DND-41 (cell line): ENCODE results near the gene TALDO1.

Experiments
- ATAC-seq: fragments of 200-7000 bp; cut with Tn5 transposase; 3 replicates; pipeline ENCODE4 v1.9.1; 2021; ENCODE audit warnings: low read depth; ENCODE audit not compliant: insufficient read depth
- DNase-seq: peaks from one replicate; pipeline ENCODE4 v3.0.0-alpha.2; 2020
- H2AFZ ChIP-seq: 2 replicates; pipeline ENCODE4 v1.6.0; 2012; ENCODE audit warnings: low read depth, low read length
- H3K27ac ChIP-seq: 2 replicates; pipeline ENCODE4 v1.5.1; 2012; ENCODE audit warnings: low read length, inconsistent platforms
- H3K27me3 ChIP-seq: fragments of 200-600 bp; sonication (generic); 2 replicates; pipeline ENCODE4 v1.6.0; 2012; ENCODE audit warnings: low read length, mild to moderate bottlenecking, inconsistent platforms; ENCODE audit not compliant: insufficient read depth, poor library complexity
- H3K36me3 ChIP-seq: 2 replicates; pipeline ENCODE4 v1.5.1; 2012; ENCODE audit warnings: low read length, inconsistent platforms; ENCODE audit not compliant: insufficient read depth
- H3K4me1 ChIP-seq: 2 replicates; pipeline ENCODE4 v1.5.1; 2012; ENCODE audit warnings: mild to moderate bottlenecking, low read length; ENCODE audit not compliant: insufficient read depth
- H3K4me2 ChIP-seq: 2 replicates; pipeline ENCODE4 v1.6.0; 2012; ENCODE audit warnings: mild to moderate bottlenecking, moderate library complexity, low read length, inconsistent platforms; ENCODE audit not compliant: insufficient read depth
- H3K4me3 ChIP-seq, 2 experiments: fragments of 200-600 bp in 1 of 2; shearing (Covaris generic) in 1 of 2; 2 replicates each; pipeline ENCODE4 v1.5.1; 2012 to 2016; ENCODE audit warnings: inconsistent platforms in 2 of 2, low read length in 2 of 2, mild to moderate bottlenecking in 2 of 2, low read depth in 1 of 2, moderate library complexity in 1 of 2
- H3K79me2 ChIP-seq: 2 replicates; pipeline ENCODE4 v1.6.0; 2012; ENCODE audit warnings: low read length, inconsistent platforms; ENCODE audit not compliant: insufficient read depth
- H3K9ac ChIP-seq: 2 replicates; pipeline ENCODE4 v1.6.0; 2012; ENCODE audit warnings: low read depth, mild to moderate bottlenecking, inconsistent platforms, low read length, moderate library complexity
- H3K9me3 ChIP-seq: 2 replicates; pipeline ENCODE4 v1.5.1; 2012; ENCODE audit warnings: low read length, moderate library complexity, mild to moderate bottlenecking, inconsistent platforms; ENCODE audit not compliant: insufficient read depth, severe bottlenecking
- H4K20me1 ChIP-seq: 2 replicates; pipeline ENCODE4 v1.6.0; 2012; ENCODE audit warnings: low read length; ENCODE audit not compliant: insufficient read depth
- CTCF ChIP-seq: IDR thresholded peaks from 2 replicates; pipeline ENCODE4 v1.5.1; 2012; ENCODE audit warnings: borderline replicate concordance, low read length, moderate library complexity, mild to moderate bottlenecking; ENCODE audit not compliant: poor library complexity, severe bottlenecking; ENCODE audit errors: extremely low read depth
- EZH2 ChIP-seq: IDR thresholded peaks from 3 replicates; pipeline ENCODE4 v1.6.1; 2012; ENCODE audit warnings: borderline replicate concordance, low read depth, mild to moderate bottlenecking, moderate library complexity, low read length, inconsistent platforms; ENCODE audit not compliant: severe bottlenecking

The TALDO1 gene

GRCh38 chr11:769887-770641 lies 22.8 kb downstream of the TALDO1 start:
- peaks cover 82% of the 10 kb centered on the region for H3K36me3 ChIP-seq
- H3K4me2 ChIP-seq, result no peak overlapping the region
- H4K20me1 ChIP-seq, result peaks cover 64% of the 10 kb centered on the region
- no peak overlapping the region for H2AFZ ChIP-seq
- H3K9ac ChIP-seq, result no peak overlapping the region
- no peak overlapping the region for H3K27ac ChIP-seq
- peaks cover 42% of the 10 kb centered on the region for H3K79me2 ChIP-seq
- TF ChIP-seq CTCF (no peak), EZH2 (no peak)
- no peaks in the 10 kb centered on the region for H3K9me3 ChIP-seq
- no peak overlapping the region for H3K4me3 ChIP-seq
- H3K4me1 ChIP-seq, result peaks cover 5% of the 10 kb centered on the region
- no peak for ATAC-seq
- no peak for DNase-seq
- H3K27me3 ChIP-seq, result no peaks in the 10 kb centered on the region

DNA sequence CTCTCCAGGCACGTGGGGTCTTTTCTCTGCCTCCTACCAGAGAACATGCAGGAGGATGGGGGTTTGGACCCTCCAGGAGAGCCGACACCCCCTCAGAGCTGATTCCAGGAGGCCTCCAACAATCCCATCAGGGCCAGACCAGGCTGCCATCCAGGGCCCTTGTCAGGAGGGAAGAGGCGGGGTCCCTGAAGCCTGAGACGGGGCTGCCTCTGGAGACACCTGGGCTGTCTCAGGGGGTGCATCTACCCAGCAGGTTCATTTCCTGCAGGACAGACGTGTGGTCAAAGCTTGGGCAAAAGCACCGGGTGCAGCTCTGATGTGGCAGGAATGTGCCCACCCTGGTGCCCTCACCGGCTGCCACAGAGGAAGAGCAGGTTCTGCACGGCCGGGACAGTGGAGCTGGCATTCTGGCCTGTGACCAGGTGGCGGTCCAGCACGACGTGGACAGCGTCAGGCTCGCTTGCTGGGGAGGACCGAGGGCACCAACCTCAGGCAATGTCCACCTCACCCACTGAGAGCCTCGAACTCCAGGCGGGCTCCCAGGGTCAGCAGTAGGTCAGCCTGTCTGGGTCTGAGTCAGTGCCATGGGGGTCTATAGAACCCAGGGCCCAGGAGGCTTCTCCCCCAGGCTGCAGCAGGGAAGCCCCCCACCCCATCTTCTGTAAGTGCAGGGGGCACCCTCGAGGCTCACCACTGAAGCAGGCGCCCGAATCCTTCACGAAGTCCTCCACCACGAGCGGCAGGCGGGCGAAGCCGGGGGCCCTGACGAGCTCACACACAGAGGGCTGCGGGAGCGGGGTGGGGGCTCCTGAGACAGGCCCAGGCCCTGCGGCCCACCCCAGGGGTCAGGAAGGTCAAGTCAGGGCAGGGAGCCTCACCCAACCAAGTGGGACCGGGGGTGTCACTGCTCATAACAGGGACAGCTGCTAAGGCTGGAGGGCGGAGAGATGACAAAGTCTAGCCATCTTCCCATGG lies 23.7 kb downstream of the TALDO1 start:
- Histone ChIP-seq H3K36me3 (peaks cover 77% of the 10 kb centered on the region), H3K4me1 (peaks cover 13% of the 10 kb centered on the region), H3K27ac (no peak overlapping the region), H3K9ac (no peak overlapping the region), H2AFZ (no peak overlapping the region), H3K4me3 (no peak overlapping the region), H3K79me2 (peaks cover 50% of the 10 kb centered on the region), H3K9me3 (no peaks in the 10 kb centered on the region), H4K20me1 (peaks cover 65% of the 10 kb centered on the region), H3K4me2 (no peak overlapping the region), H3K27me3 (no peaks in the 10 kb centered on the region)
- ATAC-seq (no peak), DNase-seq (no peak)
- TF ChIP-seq CTCF (no peak), EZH2 (no peak)

DNA sequence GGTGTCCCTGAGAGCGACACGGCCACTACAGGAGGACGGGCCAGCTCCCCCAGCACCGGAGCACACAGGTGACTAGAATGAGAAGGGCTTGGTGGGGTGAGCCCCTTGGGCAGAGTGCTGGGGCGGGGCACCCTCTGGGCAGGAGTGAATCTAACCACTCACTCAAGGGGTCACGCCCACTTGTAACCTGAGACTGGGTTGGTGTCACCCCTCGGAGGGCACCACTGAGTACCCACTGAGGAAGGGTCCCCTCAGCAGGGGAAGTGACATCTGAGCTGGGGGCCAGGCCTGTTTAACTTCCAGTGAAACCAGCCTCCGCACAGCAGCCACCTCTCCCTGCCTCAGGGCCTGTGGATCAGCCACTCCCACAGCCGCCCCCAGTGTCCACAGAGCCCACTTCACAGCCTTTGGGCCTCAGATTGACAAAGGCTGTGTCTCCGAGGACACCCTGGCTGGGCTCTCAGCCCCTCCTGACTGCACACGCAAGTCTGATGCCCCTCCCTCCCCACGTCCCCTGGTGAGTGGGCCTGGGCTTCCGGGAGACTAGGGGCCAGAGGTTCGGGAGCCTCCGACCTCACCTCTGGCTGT lies 24.4 kb downstream of the TALDO1 start:
- TF ChIP-seq EZH2 (no peak), CTCF (no peak)

More for the DNA sequence above, 24.4 kb downstream of the TALDO1 start:
- no peak overlapping the region for H2AFZ ChIP-seq
- DNase-seq (no peak), ATAC-seq (no peak)
- no peaks in the 10 kb centered on the region for H3K9me3 ChIP-seq
- H3K27me3 ChIP-seq, result no peaks in the 10 kb centered on the region
- no peak overlapping the region for H3K4me2 ChIP-seq
- H3K4me3 ChIP-seq, result no peak overlapping the region
- no peak overlapping the region for H3K27ac ChIP-seq
- H3K4me1 ChIP-seq, result peaks cover 20% of the 10 kb centered on the region
- peaks cover 69% of the 10 kb centered on the region for H3K36me3 ChIP-seq
- H3K79me2 ChIP-seq, result peaks cover 58% of the 10 kb centered on the region
- no peak overlapping the region for H3K9ac ChIP-seq
- peaks cover 64% of the 10 kb centered on the region for H4K20me1 ChIP-seq
